Endothelial cell of umbilical vein (primary cell): ENCODE measurements around the gene TARM1. TPM values are rescaled to one million over a fixed set of nuclear protein-coding genes. Genes with fewer than 3 reads are reported as not detected.
"Not testable (repeated sequence)": the region's sequence is repeated elsewhere in the genome, so short reads cannot be mapped to it uniquely, and the experiment has no call there.

Source experiments
- BruUV-seq: library from RNA; stranded (reverse); fragments of 400-500 nt; replicated peaks from 2 replicates; lab custom pipeline; 2021; lab: Mats Ljungman, UMichigan
- CTCF ChIA-PET: fragments of 300-600, 350-600 bp; sonication (Branson Sonifier 250); formaldehyde crosslinking; loops from one replicate; lab custom pipeline; 2021; ENCODE audit warnings: antibody characterized with exemption, inconsistent platforms; lab: Charles Lee
- POLR2A ChIA-PET: fragments of 300-600, 350-600 bp; sonication (Branson Sonifier 250); formaldehyde crosslinking; loops from one replicate; lab custom pipeline; 2021; ENCODE audit warnings: antibody characterized with exemption, inconsistent platforms; lab: Charles Lee
- DNase-seq: peaks from one replicate; pipeline ENCODE4 v3.0.0-alpha.2; 2011; ENCODE audit warnings: low read depth, low spot score
- FAIRE-seq: peaks from 2 replicates; lab custom pipeline; 2011; peaks lifted over from hg19 to GRCh38; lab: Jason Lieb, UNC
- H2AFZ ChIP-seq: 2 replicates; pipeline ENCODE4 v1.6.0; 2012; ENCODE audit warnings: low read depth, low read length, control low read depth, inconsistent platforms
- H3K27ac ChIP-seq: 2 replicates; pipeline ENCODE4 v1.5.1; 2011; ENCODE audit warnings: low read depth, mild to moderate bottlenecking, control low read depth, low read length, moderate library complexity; ENCODE audit not compliant: insufficient read depth
- H3K27me3 ChIP-seq, 2 experiments: 2 replicates each; pipeline versions ENCODE4 v1.6.0 to v1.6.1; 2011; ENCODE audit warnings: low read length in 2 of 2, mixed read lengths in 1 of 2; ENCODE audit not compliant: control insufficient read depth in 2 of 2, insufficient read depth in 2 of 2
- H3K36me3 ChIP-seq, 2 experiments: 2 replicates in 1 of 2; 3 replicates in 1 of 2; pipeline ENCODE4 v1.5.1; 2011; ENCODE audit warnings: low read length in 2 of 2, mild to moderate bottlenecking in 1 of 2, moderate library complexity in 1 of 2; ENCODE audit not compliant: control insufficient read depth in 2 of 2, insufficient read depth in 2 of 2; ENCODE audit errors: extremely low read depth in 1 of 2
- H3K4me1 ChIP-seq: 3 replicates; pipeline ENCODE4 v1.5.1; 2011; ENCODE audit warnings: mild to moderate bottlenecking, low read length; ENCODE audit not compliant: control insufficient read depth, insufficient read depth; ENCODE audit errors: extremely low read depth
- H3K4me2 ChIP-seq: 2 replicates; pipeline ENCODE4 v1.6.1; 2011; ENCODE audit warnings: low read length, control low read depth, mixed read lengths; ENCODE audit not compliant: insufficient read depth
- H3K4me3 ChIP-seq, 3 experiments: fragments of 200-600 bp in 1 of 3; sonication (generic), shearing (Covaris generic) in 1 of 3; replicated peaks in 1 of 3; 2 replicates each; pipeline ENCODE4 v1.5.1; 2011 to 2016; ENCODE audit warnings: control low read depth in 3 of 3, low read length in 3 of 3, mild to moderate bottlenecking in 2 of 3, inconsistent platforms in 1 of 3, low read depth in 1 of 3, moderate library complexity in 1 of 3; ENCODE audit not compliant: insufficient read depth in 1 of 3
- H3K79me2 ChIP-seq: 2 replicates; pipeline ENCODE4 v1.6.0; 2012; ENCODE audit warnings: low read length, inconsistent platforms; ENCODE audit not compliant: control insufficient read depth, insufficient read depth
- H3K9ac ChIP-seq: replicated peaks from 2 replicates; pipeline ENCODE3; 2011; ENCODE audit warnings: low read length, control low read depth; ENCODE audit not compliant: insufficient read depth; ENCODE audit errors: extremely low read depth
- H3K9me1 ChIP-seq: replicated peaks from 3 replicates; pipeline ENCODE4 v1.6.0; 2011; ENCODE audit warnings: mild to moderate bottlenecking, low read length; ENCODE audit not compliant: control insufficient read depth, insufficient read depth; ENCODE audit errors: extremely low read depth
- H3K9me3 ChIP-seq: replicated peaks from 2 replicates; pipeline ENCODE4 v1.5.1; 2012; ENCODE audit warnings: low read length, inconsistent platforms; ENCODE audit not compliant: control insufficient read depth, insufficient read depth
- H4K20me1 ChIP-seq: replicated peaks from 2 replicates; pipeline ENCODE3; 2011; ENCODE audit warnings: mild to moderate bottlenecking, low read length; ENCODE audit not compliant: control insufficient read depth, insufficient read depth; ENCODE audit errors: extremely low read depth
- GATA2 ChIP-seq: IDR thresholded peaks from 2 replicates; pipeline ENCODE4 v1.7.0; 2011; ENCODE audit warnings: low read depth, mild to moderate bottlenecking, moderate library complexity, mixed read lengths, low read length; ENCODE audit not compliant: insufficient read length, insufficient read depth
- MYC ChIP-seq: IDR thresholded peaks from one replicate; pipeline ENCODE4 v1.6.1; 2011; ENCODE audit warnings: mild to moderate bottlenecking, low read depth, low read length
- POLR2AphosphoS5 ChIP-seq: IDR thresholded peaks from 2 replicates; pipeline ENCODE4 v1.6.1; 2012; ENCODE audit warnings: low read depth, mild to moderate bottlenecking, control low read depth, low read length, moderate library complexity; ENCODE audit not compliant: insufficient read depth
- dilution Hi-C: fragments of 300-500 bp; cut with MboI; formaldehyde crosslinking; loops from one replicate; pipeline ENCODE4 v1.15.0; 2019; ENCODE audit warnings: low sequenced_read_pairs; ENCODE audit not compliant: extremely low pct_ligation_motif_present
- intact Hi-C: fragments of 100-400 bp; cut with micrococcal nuclease; formaldehyde crosslinking; loops from one replicate; pipeline ENCODE4 v1.10.0; 2022
- polyA plus RNA-seq, 4 experiments: library from polyadenylated mRNA; depleted of rRNA in 3 of 4; stranded (reverse) in 3 of 4; unstranded in 1 of 4; fragments of >200 nt; gene quantifications; 2 replicates each; pipeline versions ENCODE4 v1.2.1 to v1.2.3, GENCODE V29; 2011 to 2012; ENCODE audit warnings: missing spikeins in 1 of 4
- total RNA-seq: library from RNA; stranded (reverse); gene quantifications from 2 replicates; pipeline ENCODE4 v1.2.3, GENCODE V29; 2021

Gene TARM1
- total and polyA plus RNA-seq, 2 donors (not counting 3 experiments of a cell fraction or from before 2014, with no cell fraction given), result not detected

GRCh38 chr19:54040003-54040402, 41.2 kb downstream of the TARM1 start:
- BruUV-seq, result no TSS peak
- TF ChIP-seq POLR2AphosphoS5, result no peak
- no peak for TF ChIP-seq GATA2
- TF ChIP-seq MYC, result no peak
- Histone ChIP-seq H3K9me1 (no peaks in the 10 kb centered on the region), H2AFZ (no peak overlapping the region), H3K9ac (no peak overlapping the region), H3K27ac (no peak overlapping the region), H3K4me3 (no peak overlapping the region), H3K79me2 (no peaks in the 10 kb centered on the region), H3K4me1 (peaks cover 16% of the 10 kb centered on the region), H3K9me3 (no peaks in the 10 kb centered on the region), H4K20me1 (no peaks in the 10 kb centered on the region), H3K27me3 (peaks cover 8 to 13% of the 10 kb centered on the region in 2 experiments), H3K36me3 (no peaks in the 10 kb centered on the region), H3K4me2 (no peak overlapping the region)
- ChIA-PET POLR2A (interaction anchor here (0.9 kb wide), 1 partner anchor 60 kb away, joined by 3 read pairs; no protein-coding TSS in a partner anchor), CTCF (interaction anchor here (0.6 to 5.4 kb wide), 4 partner anchors 10 to 247 kb away, joined by 3 to 44 read pairs (median 11); no protein-coding TSS in a partner anchor)
- intact Hi-C loops, result no loop called here
- no peak for FAIRE-seq
- DNase-seq, result no peak
- dilution Hi-C loops, result no loop called here

GRCh38 chr19:54036542-54036941, 44.6 kb downstream of the TARM1 start:
- H3K9me3 ChIP-seq, H3K27me3 ChIP-seq, H3K4me3 ChIP-seq, H3K36me3 ChIP-seq, H3K9ac ChIP-seq, dilution Hi-C loops, H3K9me1 ChIP-seq, H4K20me1 ChIP-seq, FAIRE-seq, H3K79me2 ChIP-seq, H3K4me2 ChIP-seq, H2AFZ ChIP-seq, BruUV-seq, DNase-seq: not testable (repeated sequence)
- intact Hi-C loops, result loop anchor here (2.0 to 10.0 kb wide), 2 partner anchors 66 to 842 kb away; partner anchors contain the start of genes NDUFA3 and ZNF665
- ChIA-PET POLR2A (interaction anchor here (0.6 kb wide), 1 partner anchor 26 kb away, joined by 7 read pairs; no protein-coding TSS in a partner anchor), CTCF (interaction anchor here (1.4 to 2.1 kb wide), 2 partner anchors 13 to 159 kb away, joined by 4 to 14 read pairs; no protein-coding TSS in a partner anchor)
- Histone ChIP-seq H3K4me1 (peaks cover 19% of the 10 kb centered on the region), H3K27ac (peak overlapping the region; percentile 68)
